CD4-positive, alpha-beta memory T cell (primary cell): Measurements from ENCODE around the gene STAMBPL1. TPM values are rescaled to one million over a fixed set of nuclear protein-coding genes. Genes with fewer than 3 reads are reported as not detected.

ENCODE experiments used
- CTCF ChIA-PET: fragments of 350-600 bp; sonication (Branson Sonifier 250); formaldehyde crosslinking; loops from one replicate; lab custom pipeline; 2021; ENCODE audit warnings: inconsistent platforms; ENCODE audit not compliant: partially characterized antibody; lab: Charles Lee
- POLR2A ChIA-PET: fragments of 350-600 bp; sonication (Branson Sonifier 250); formaldehyde crosslinking; loops from one replicate; lab custom pipeline; 2021; ENCODE audit not compliant: partially characterized antibody; lab: Charles Lee
- DNase-seq, 5 donors: peaks; one replicate each; pipeline versions ENCODE4 v3.0.0 to v3.0.0-alpha.2; 2020 to 2022; ENCODE audit warnings: mixed read lengths in 1 of 5
- H3K27ac ChIP-seq: one replicate; pipeline ENCODE4 v1.7.0; 2013; ENCODE audit warnings: low read depth, low read length
- H3K27me3 ChIP-seq: 2 replicates; pipeline ENCODE4 v1.7.0; 2013; ENCODE audit warnings: mild to moderate bottlenecking, low read length, moderate library complexity; ENCODE audit not compliant: insufficient read depth
- H3K36me3 ChIP-seq: 2 replicates; pipeline ENCODE4 v1.7.0; 2013; ENCODE audit warnings: mild to moderate bottlenecking, low read length, moderate library complexity; ENCODE audit not compliant: insufficient read depth
- H3K4me1 ChIP-seq: 2 replicates; pipeline ENCODE4 v1.7.0; 2013; ENCODE audit warnings: mild to moderate bottlenecking, low read length, moderate library complexity; ENCODE audit not compliant: insufficient read depth
- H3K4me3 ChIP-seq, 2 donors: one replicate each; pipeline ENCODE4 v1.7.0; 2013; ENCODE audit warnings: low read length in 2 of 2, mild to moderate bottlenecking in 1 of 2
- H3K9me3 ChIP-seq, 2 donors: one replicate each; pipeline ENCODE4 v1.7.0; 2013; ENCODE audit warnings: low read length in 2 of 2, control low read depth in 1 of 2; ENCODE audit not compliant: control insufficient read depth in 1 of 2
- H3K27ac Mint-ChIP-seq, 7 donors: one replicate each; pipeline ENCODE4 v1.8.0; 2020 to 2021; ENCODE audit warnings: mixed read lengths in 7 of 7, mild to moderate bottlenecking in 6 of 7, inconsistent platforms in 3 of 7, moderate library complexity in 3 of 7
- H3K27me3 Mint-ChIP-seq, 2 donors: one replicate each; pipeline ENCODE4 v1.8.0; 2020 to 2021; ENCODE audit warnings: mixed read lengths in 2 of 2
- H3K36me3 Mint-ChIP-seq, 2 donors: one replicate each; pipeline ENCODE4 v1.8.0; 2020 to 2021; ENCODE audit warnings: mixed read lengths in 2 of 2, inconsistent platforms in 1 of 2, mild to moderate bottlenecking in 1 of 2
- H3K4me1 Mint-ChIP-seq, 4 donors: one replicate each; pipeline ENCODE4 v1.8.0; 2020 to 2021; ENCODE audit warnings: mixed read lengths in 4 of 4, mild to moderate bottlenecking in 1 of 4
- H3K4me3 Mint-ChIP-seq, 8 donors: one replicate each; pipeline ENCODE4 v1.8.0; 2020 to 2021; ENCODE audit warnings: mixed read lengths in 8 of 8, mild to moderate bottlenecking in 7 of 8, moderate library complexity in 6 of 8, inconsistent platforms in 3 of 8
- H3K9me3 Mint-ChIP-seq, 8 donors: one replicate each; pipeline ENCODE4 v1.8.0; 2020 to 2021; ENCODE audit warnings: mixed read lengths in 8 of 8, mild to moderate bottlenecking in 5 of 8, inconsistent platforms in 3 of 8, moderate library complexity in 1 of 8
- intact Hi-C: fragments of 100-400 bp; cut with micrococcal nuclease; formaldehyde crosslinking; loops from one replicate; pipeline ENCODE4 v1.15.1; 2023
- polyA plus RNA-seq, 2 donors: library from polyadenylated mRNA; unstranded; fragments of 300-500 nt; fragmentation: Illumina TruSeq; gene quantifications; one replicate each; pipeline ENCODE4 v1.2.3, GENCODE V29; 2021
- total RNA-seq, 2 experiments: library from RNA; stranded (reverse); gene quantifications; one replicate each; pipeline ENCODE4 v1.2.3, GENCODE V29; 2021

STAMBPL1 gene
- total and polyA plus RNA-seq, 4 experiments from 2014 or later = 5.3 to 43.2 (median 24.9) TPM

DNA sequence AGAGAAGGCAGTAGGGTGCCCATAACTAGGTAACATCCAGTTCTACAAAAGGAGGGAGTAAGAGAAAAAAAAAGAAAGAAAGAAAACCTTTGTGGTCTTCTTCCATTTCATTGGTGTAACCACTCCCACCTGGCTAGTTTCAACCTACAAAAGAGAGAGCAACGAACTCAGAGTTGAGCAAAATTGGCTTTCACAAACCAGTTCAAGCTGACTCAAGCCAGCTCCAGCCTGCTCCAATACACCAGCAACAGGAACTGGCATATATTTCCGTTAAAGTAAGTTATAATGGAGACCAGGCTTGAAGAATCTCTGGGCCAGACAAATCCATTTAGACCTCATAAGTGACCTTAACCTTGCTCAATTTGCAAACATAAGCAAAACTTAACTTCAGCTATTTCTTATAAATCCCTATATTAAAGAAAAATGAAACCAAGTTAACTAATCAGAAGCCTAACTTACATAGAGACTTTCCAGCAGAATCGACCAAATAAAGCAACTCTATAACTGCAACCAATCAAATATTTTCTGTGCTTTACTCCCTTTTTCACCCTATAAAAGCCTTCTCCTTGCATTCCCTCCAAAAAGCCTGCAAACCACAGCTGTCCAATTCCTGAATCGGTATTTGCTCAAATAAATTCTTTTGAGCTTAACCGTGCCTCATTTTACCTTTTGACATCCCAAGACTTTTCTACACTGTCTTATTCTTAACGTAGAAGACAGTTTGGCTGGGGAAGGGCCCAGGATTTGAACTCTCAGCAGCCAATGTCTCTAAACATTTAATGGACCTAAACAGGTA is 38.5 kb upstream of the STAMBPL1 start:
- Mint-ChIP-seq H3K27ac (peak overlapping the region in 1 of 7 donors; percentile 19), H3K4me1 (no peaks in the 10 kb centered on the region), H3K27me3 (peaks cover 5 to 6% of the 10 kb centered on the region in 2 donors), H3K9me3 (no peaks in the 10 kb centered on the region), H3K36me3 (no peaks in the 10 kb centered on the region), H3K4me3 (no peak overlapping the region)
- intact Hi-C loops = no loop called here
- Histone ChIP-seq H3K4me3 (no peak overlapping the region), H3K27ac (no peak overlapping the region), H3K9me3 (no peaks in the 10 kb centered on the region), H3K4me1 (no peaks in the 10 kb centered on the region), H3K36me3 (no peaks in the 10 kb centered on the region), H3K27me3 (no peaks in the 10 kb centered on the region)
- DNase-seq = no peak
- ChIA-PET CTCF (interaction anchor here (0.6 to 5.3 kb wide), 5 partner anchors 12 to 373 kb away, joined by 3 to 41 read pairs (median 3); no protein-coding TSS in a partner anchor), POLR2A (interaction anchor here (1.4 kb wide), 1 partner anchor 10 kb away, joined by 3 read pairs; no protein-coding TSS in a partner anchor)

DNA sequence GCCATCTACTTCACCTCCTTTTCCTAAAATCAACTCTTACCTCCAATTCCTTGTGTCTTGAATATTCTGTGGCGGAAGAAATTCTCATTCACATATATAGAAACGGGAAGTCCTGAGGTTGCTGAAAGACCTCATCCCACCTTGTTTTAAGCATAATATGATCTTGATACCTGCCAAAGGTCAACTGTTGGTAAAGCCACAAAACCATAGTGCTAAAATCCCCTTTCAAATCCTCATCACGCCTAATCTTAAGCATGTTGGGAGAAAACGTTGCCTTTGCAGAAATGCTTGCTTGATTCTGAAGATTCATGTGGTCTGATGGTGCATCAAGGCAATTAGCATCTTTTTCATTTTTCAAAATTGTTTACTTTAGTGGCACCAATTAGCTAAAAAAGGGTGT is 36.9 kb upstream of the STAMBPL1 start:
- Mint-ChIP-seq H3K27me3 (peaks cover 5 to 6% of the 10 kb centered on the region in 2 donors), H3K4me1 (no peaks in the 10 kb centered on the region), H3K27ac (no peak overlapping the region), H3K9me3 (no peaks in the 10 kb centered on the region), H3K36me3 (no peaks in the 10 kb centered on the region), H3K4me3 (no peak overlapping the region)
- ChIA-PET CTCF (interaction anchor here (5.1 to 5.3 kb wide), 2 partner anchors 7 to 90 kb away, joined by 35 to 41 read pairs; no protein-coding TSS in a partner anchor), POLR2A (no interaction called here)
- intact Hi-C loops = no loop called here
- DNase-seq = no peak
- Histone ChIP-seq H3K4me3 (no peak overlapping the region), H3K27ac (no peak overlapping the region), H3K4me1 (no peaks in the 10 kb centered on the region), H3K27me3 (no peaks in the 10 kb centered on the region), H3K36me3 (no peaks in the 10 kb centered on the region), H3K9me3 (no peaks in the 10 kb centered on the region)

DNA sequence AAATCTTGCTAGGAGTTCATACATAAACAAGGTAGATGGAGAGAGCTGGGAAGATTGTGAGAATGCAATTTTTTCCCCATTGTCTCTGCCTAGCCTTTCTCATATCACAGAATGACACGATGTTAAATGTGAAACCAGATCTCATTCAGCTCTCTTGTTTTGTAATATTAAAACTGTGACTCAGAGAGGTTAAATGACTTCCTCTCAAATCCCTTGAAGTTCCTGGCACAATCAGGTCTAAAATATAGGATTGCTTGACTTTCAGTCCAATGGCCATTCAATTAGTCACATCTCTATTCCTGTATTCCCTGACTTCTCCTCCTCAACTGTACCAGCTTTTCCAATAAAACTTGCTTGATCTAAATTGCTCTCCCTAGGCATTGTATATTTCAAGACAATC is 31.5 kb upstream of the STAMBPL1 start:
- H3K4me1 Mint-ChIP-seq = peaks cover 0 to 5% (median 3%) of the 10 kb centered on the region in 4 donors

DNA sequence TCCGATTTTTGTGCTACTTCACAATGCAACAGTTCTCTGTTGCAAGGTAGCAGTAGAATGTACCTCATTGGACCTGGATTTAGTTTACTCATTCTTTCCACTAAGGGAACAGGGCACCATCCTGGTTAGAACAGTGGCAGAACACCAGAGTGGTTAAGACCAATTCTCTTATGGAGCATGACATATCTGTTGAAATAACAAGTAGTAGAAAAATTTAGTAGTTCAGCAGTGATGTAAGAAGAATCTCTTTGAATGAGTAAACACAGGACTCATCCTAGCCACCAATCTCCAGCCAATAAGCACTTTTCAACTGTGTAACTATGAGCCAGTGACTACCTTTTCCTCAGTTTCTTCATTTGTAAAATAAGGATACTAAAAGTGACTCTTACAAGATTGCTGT is 30.8 kb upstream of the STAMBPL1 start:
- POLR2A ChIA-PET = no interaction called here
- intact Hi-C loops = no loop called here
- Mint-ChIP-seq H3K27me3 (peaks cover 2 to 3% of the 10 kb centered on the region in 2 donors), H3K27ac (no peak overlapping the region), H3K4me3 (no peak overlapping the region), H3K4me1 (peaks cover 0 to 5% (median 3%) of the 10 kb centered on the region in 4 donors), H3K36me3 (no peaks in the 10 kb centered on the region), H3K9me3 (no peaks in the 10 kb centered on the region)
- no peaks in the 10 kb centered on the region for H3K36me3 ChIP-seq
- no peak overlapping the region for H3K4me3 ChIP-seq
- no peaks in the 10 kb centered on the region for H3K27me3 ChIP-seq
- no peak for DNase-seq
- no peaks in the 10 kb centered on the region for H3K4me1 ChIP-seq
- CTCF ChIA-PET = interaction anchor here (1.2 kb wide), 1 partner anchor 33 kb away, joined by 3 read pairs; no protein-coding TSS in a partner anchor
- no peak overlapping the region for H3K27ac ChIP-seq
- no peaks in the 10 kb centered on the region for H3K9me3 ChIP-seq

More for the DNA sequence above, 31.5 kb upstream of the STAMBPL1 start:
- no peak for DNase-seq
- no peak overlapping the region for H3K4me3 ChIP-seq
- H3K36me3 ChIP-seq = no peaks in the 10 kb centered on the region
- no peaks in the 10 kb centered on the region for H3K9me3 ChIP-seq
- H3K27me3 ChIP-seq = no peaks in the 10 kb centered on the region
- Mint-ChIP-seq H3K9me3 (no peaks in the 10 kb centered on the region), H3K27me3 (peaks cover 5 to 6% of the 10 kb centered on the region in 2 donors), H3K36me3 (no peaks in the 10 kb centered on the region), H3K27ac (peak overlapping the region in 1 of 7 donors; percentile 13), H3K4me3 (no peak overlapping the region)
- H3K27ac ChIP-seq = no peak overlapping the region
- intact Hi-C loops = no loop called here
- ChIA-PET POLR2A (no interaction called here), CTCF (interaction anchor here (0.9 kb wide), 1 partner anchor 12 kb away, joined by 5 read pairs; no protein-coding TSS in a partner anchor)
- no peaks in the 10 kb centered on the region for H3K4me1 ChIP-seq

DNA sequence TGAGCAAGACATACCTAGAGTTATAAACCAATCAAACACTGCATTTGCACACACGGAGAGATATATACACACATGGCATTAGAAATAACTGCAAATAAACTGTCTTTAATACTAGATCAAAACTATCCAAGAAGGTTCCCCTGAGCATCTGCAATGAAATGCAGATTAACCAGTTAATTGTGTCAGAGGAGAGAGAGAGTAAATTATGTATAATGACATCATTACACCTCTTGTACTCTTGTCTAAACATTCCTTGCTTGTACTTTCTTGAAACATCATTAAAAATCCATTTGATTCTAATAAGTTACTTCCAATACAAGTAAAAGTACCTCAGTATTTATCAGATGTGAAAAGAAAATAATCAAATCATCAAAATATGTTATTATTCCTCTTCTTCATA is 29.3 kb upstream of the STAMBPL1 start:
- intact Hi-C loops = no loop called here

DNA sequence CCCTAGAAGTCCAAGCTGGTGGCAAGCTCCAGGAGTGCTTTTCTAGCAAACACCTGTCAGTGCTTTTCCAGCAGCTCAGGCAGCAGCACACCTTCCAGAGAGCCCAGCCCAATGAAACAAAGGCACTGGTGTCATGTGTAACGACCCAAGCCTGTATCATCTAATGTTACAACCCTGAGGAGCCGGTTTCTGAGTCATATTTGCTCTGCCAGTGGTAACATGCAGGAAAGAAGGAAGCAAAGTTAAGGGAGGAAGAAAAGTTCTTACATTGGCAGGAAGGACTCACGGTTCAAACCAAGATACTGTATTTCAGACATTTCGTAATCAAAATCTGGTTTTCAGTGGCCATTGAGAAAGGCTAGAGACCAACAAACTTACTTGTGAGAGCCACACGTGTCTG is 28.3 kb upstream of the STAMBPL1 start, which contains the start of gene ANKRD22:
Gene ANKRD22, minus strand, starts transcription at position 139 of the 400 bp plus-strand sequence. CDS start 237 bp downstream, outside the sequence.
- Histone ChIP-seq H3K27ac (no peak within 1 kb of the TSS), H3K27me3 (no peaks in the 10 kb centered on the region), H3K9me3 (no peaks in the 10 kb centered on the region), H3K36me3 (no peaks in the 10 kb centered on the region), H3K4me3 (no peak within 1 kb of the TSS), H3K4me1 (no peaks in the 10 kb centered on the region)
- Mint-ChIP-seq H3K9me3 (no peaks in the 10 kb centered on the region), H3K36me3 (no peaks in the 10 kb centered on the region), H3K4me3 (no peak within 1 kb of the TSS), H3K27me3 (peaks cover 0 to 2% of the 10 kb centered on the region in 2 donors), H3K4me1 (peaks cover 0 to 5% (median 3%) of the 10 kb centered on the region in 4 donors), H3K27ac (no peak within 1 kb of the TSS)
- DNase-seq = no peak
- ChIA-PET CTCF (interaction anchor here (1.3 kb wide), 1 partner anchor 16 kb away, joined by 7 read pairs; no protein-coding TSS in a partner anchor), POLR2A (no interaction called here)
- intact Hi-C loops = no loop called here

More for the DNA sequence above, 29.3 kb upstream of the STAMBPL1 start:
- H3K27ac Mint-ChIP-seq = no peak overlapping the region
- Histone ChIP-seq H3K9me3 (no peaks in the 10 kb centered on the region), H3K36me3 (no peaks in the 10 kb centered on the region), H3K4me3 (no peak overlapping the region), H3K27me3 (no peaks in the 10 kb centered on the region), H3K27ac (no peak overlapping the region), H3K4me1 (no peaks in the 10 kb centered on the region)
- no peak for DNase-seq
- no peaks in the 10 kb centered on the region for H3K27me3 Mint-ChIP-seq
- CTCF ChIA-PET = interaction anchor here (1.3 kb wide), 1 partner anchor 15 kb away, joined by 7 read pairs; no protein-coding TSS in a partner anchor
- POLR2A ChIA-PET = no interaction called here
- peaks cover 0 to 5% (median 3%) of the 10 kb centered on the region in 4 donors for H3K4me1 Mint-ChIP-seq
- no peaks in the 10 kb centered on the region for H3K9me3 Mint-ChIP-seq
- no peaks in the 10 kb centered on the region for H3K36me3 Mint-ChIP-seq
- no peak overlapping the region for H3K4me3 Mint-ChIP-seq

DNA sequence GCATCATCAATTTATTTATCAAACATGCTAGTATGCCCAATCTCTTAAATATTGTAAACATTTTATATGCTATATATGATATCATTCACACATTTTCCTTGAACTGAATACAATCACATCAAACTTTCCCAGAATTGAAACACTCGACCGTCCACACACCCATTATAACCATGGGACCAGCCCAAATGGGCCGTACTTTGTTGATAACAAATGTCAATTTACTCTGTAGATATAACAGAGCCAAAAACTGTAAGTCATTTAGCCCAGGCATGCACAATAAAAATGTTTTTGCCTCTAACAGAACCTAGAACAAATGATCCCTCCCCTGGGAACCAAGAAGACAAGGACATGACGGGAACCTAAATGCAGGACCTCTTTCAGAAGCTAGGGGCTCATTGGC is 27.7 kb upstream of the STAMBPL1 start:
- no peaks in the 10 kb centered on the region for H3K36me3 Mint-ChIP-seq
- ChIA-PET POLR2A (interaction anchor here (1.6 kb wide), 1 partner anchor 28 kb away, joined by 5 read pairs; the partner anchor contains the start of gene STAMBPL1), CTCF (interaction anchor here (1.1 to 3.3 kb wide), 4 partner anchors 11 to 366 kb away, joined by 3 to 15 read pairs (median 3); no protein-coding TSS in a partner anchor)
- intact Hi-C loops = no loop called here
- H3K36me3 ChIP-seq = no peaks in the 10 kb centered on the region
- peaks cover 0 to 2% of the 10 kb centered on the region in 2 donors for H3K27me3 Mint-ChIP-seq
- H3K4me3 Mint-ChIP-seq = no peak overlapping the region
- H3K4me1 ChIP-seq = no peaks in the 10 kb centered on the region
- H3K4me1 Mint-ChIP-seq = peaks cover 0 to 5% (median 3%) of the 10 kb centered on the region in 4 donors
- H3K9me3 Mint-ChIP-seq = no peaks in the 10 kb centered on the region
- DNase-seq = no peak
- H3K4me3 ChIP-seq = no peak overlapping the region
- H3K27me3 ChIP-seq = no peaks in the 10 kb centered on the region
- no peak overlapping the region for H3K27ac Mint-ChIP-seq
- H3K9me3 ChIP-seq = no peaks in the 10 kb centered on the region
- H3K27ac ChIP-seq = no peak overlapping the region
